NOMO-1 treated with dmso at 0.1 percent for 144 hours (cell line): ENCODE results near the gene ADCY9.
"Not testable (repeated sequence)": the region's sequence is repeated elsewhere in the genome, so short reads cannot be mapped to it uniquely, and the experiment has no call there.

Experiments used
- DNase-seq: peaks from one replicate; lab custom pipeline; 2025; ENCODE audit not compliant: unreplicated experiment; lab: John Stamatoyannopoulos, UW

ADCY9 gene

DNA sequence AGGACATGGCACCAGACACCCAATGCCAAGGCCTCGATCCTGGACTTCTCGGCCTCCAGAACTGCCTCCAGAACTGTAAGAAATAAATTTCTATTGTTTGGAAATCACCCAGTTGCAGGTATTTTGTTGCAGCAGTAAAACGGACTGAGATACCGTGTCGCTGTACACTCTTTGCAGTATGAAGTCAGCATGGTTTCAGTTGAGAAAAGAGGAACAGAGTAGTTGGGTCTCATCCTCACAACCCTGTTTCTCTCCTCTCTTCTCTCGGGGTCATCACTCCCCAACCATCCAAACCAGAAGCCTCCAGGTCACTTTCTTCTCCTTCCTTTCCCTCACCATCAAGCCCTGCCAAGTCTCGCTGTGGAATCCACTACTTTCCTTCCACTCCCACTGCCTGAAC is 77.8 kb downstream of the ADCY9 start:
- no peak for DNase-seq

DNA sequence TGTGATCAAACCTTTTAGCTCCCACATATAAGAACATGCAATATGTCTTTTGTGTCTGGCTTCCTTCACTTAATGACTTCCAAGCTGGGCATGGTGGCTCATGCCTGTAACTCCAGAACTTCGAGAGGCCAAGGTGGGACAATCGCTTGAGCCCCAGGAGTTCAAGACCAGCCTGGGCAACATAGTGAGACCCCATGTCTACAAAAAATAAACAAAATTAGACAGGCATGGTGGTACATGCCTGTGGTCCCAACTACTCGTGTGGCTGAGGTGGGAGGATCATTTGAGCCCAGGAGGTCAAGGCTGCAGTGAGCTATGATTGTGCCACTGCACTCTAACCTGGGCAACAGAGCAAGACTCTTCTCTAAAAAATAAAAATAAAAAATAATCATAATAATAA is 79.3 kb downstream of the ADCY9 start:
- not testable (repeated sequence) for DNase-seq

DNA sequence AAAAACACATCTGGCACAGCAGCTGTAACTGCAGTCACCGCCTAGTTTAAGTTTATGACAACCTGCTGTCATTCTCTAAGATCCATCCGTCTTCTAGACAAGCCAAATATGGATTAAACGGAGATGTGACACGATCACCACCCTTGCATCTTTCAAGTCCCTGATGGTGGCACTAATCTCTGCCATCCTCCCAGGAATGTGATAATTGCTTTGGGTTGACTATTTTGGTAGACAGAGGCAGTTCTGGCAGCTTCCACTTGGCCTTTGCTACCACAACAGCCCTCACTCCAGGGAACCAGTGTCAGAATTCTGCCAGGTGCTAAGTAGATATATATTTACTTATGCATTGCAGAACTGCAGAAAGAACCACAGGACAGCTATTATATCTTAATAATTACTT is 81.3 kb downstream of the ADCY9 start:
- DNase-seq = no peak

DNA sequence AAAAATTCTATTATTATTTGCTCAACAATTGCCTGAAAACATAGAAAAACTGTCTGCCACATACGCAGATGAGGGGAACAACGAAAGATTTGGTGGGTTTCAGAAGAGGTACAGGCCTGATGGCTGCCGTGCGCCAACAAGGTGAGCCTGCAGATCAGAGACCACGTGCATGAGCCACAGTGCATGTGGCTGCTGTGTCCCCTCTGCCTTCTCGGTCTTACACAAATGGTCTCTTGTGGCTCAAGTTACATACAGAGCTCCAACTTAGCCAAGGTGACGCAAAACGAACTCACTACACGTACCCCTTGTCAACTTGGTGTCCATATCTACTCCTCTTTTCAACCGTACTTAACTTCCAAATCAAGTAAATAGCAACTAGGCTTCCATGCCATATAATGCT is 82.3 kb downstream of the ADCY9 start:
- no peak for DNase-seq

DNA sequence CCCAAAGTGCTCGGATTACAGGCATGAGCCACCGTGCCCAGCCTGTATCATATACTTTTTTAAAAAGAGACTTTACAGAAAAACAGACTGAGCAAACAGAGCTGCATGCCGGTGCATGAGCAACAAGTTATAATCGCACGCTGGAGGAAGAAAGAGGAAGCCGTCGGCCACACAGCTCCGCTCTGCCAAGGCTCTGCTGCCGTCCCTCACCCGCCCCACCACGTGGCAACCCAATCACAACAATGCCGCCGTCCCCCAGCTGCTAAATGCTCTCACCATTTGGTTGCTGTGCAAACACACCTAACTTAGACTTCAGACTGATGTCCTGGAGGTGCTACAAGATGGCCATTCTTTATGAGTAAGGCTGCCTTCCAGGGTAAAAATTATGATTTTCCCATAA is 83.5 kb downstream of the ADCY9 start:
- peak; percentile 87 for DNase-seq

DNA sequence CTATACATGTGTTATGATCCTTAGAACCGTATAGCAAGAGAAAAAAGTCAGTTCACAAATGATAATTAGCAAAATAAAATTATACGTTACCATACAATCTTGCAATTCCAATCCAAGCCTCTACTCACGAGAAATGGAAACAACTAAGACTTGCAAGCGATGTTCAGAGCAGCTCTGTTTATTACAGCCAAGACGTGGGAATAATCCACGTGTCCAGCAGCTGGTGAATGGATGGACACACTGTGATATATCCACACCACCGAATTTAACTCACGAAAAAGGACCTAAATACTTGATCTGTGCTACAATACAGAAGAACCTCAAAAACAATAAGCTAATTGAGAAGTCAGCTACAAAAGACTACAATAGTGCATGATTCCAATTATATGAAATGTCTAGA is 88.1 kb downstream of the ADCY9 start:
- DNase-seq = no peak

DNA sequence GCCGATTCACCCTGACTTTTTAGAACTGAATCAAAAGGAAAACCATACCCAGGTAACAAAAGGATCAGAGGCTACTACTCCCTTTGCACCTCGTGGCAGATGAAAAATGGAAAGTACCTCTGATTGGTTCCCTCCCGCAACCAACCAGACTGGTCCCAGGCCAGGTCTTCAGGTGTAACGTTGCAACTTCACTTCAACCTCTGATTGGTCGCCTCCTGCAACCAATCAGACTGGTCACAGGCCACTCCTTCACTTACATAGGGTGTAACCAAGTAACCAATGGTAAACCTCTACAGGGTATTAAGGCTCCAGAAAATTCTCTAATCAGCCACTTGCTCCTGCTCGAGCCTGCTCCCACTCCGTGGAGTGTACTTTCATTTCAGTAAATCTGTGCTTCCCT is 89.4 kb downstream of the ADCY9 start:
- no peak for DNase-seq

DNA sequence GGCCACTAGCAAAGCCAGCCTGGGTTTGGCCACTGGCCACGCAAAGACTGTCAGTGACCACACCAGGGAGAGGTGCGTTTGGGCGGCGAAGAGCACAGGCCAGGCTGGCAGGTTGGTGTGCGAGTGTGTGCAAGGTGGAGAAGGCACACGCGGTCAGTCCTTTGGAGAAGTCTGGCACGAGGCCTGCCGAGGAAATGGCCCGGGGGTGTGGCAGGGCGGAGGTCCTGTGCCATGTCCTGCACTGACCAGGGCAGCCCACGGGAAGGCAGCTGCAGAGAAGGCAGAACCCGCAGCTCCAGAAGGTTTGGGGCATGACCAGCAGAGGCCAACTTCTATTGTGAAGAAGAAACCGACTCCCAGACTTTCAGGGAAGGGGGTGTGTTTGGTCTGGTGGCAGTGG is 90.8 kb downstream of the ADCY9 start:
- no peak for DNase-seq

DNA sequence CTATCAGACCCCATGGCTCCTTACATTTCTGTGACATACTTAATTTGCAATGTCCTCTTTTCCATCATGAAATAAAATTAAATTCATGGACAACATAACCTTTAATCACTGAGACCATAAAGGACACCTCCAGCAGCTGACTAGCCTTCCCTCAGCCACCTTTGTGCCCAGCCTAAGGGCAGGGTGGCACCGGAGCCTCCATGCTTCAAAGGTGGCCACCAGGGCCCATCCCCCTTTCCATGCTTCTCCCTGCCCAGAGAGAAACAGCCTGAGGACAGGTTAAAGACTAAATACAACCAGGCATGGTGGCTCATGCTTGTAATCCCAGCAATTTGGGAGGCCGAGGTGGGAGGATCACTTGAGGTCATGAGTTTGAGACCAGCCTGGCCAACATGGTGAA is 94.3 kb downstream of the ADCY9 start:
- DNase-seq = no peak

DNA sequence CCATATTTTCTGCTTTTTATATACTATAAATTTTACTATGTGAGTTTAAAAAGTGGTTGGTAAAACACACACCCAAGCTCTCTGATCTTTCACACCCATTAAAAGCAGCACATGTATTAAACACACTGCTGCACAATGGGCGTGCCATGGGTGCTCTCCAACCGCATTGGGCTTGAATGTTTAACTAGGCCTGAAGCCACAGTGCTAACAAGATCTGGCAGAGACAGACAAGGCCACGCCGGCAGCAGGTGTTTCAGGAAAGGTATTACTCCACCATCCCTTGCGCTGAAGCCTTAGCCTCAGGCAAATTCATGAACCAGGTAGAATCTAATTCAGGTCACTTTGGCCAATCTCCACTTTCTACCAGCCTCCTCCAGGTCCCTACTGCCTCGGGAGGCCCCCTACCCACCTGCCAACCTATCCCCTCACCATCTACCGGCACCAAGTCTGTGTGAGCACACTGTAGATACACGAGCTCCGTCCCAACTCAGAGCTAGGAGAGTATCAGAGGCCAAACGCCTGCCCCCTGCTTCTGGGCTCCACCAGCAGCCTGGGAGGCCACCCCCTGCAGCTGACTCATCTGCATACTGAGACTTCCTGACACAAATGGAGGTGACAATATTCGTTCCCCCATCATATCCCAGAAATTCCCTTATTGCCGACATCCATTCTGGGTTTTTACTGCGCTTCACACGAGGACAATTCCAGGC is 95.0 kb downstream of the ADCY9 start:
- no peak for DNase-seq

DNA sequence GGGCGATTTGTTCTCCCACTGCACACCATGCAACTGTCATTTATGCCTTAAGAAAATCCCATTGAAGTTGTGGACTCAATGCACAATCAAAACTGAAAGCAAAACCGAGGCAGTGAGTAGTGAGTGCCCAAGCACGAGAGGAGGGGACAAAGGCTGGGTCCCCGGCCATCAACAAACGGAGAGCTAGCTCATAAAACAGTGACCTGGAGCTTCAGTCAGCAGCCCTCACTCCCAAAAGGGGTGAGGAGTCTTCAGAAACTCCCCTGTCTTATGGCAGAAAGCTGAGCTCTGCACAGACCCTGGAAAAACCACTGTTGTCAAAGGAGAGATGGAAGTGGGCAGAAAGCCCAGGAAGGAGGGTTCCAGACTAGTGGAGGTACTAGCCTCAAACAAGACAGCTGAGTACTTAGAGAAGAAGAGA is 96.9 kb downstream of the ADCY9 start:
- DNase-seq = peak; percentile 12

DNA sequence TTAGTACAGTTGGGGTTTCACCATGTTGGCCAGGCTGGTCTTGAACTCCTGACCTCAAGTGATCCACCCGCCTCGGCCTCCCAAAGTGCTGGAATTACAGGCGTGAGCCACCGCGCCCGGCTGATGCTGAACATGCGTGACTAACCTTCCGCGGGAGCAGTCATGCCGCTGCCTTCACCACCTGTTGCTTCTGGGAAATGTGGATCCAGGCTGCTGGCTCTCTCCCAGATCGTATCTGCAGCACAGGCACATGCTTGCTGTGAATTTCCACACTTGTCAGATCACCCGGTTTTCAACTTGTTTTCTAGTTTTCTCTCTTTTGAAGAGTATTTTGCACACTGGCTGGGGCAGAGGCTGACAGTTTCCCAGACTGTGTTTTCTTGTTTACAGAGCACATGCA is 97.9 kb downstream of the ADCY9 start:
- no peak for DNase-seq

DNA sequence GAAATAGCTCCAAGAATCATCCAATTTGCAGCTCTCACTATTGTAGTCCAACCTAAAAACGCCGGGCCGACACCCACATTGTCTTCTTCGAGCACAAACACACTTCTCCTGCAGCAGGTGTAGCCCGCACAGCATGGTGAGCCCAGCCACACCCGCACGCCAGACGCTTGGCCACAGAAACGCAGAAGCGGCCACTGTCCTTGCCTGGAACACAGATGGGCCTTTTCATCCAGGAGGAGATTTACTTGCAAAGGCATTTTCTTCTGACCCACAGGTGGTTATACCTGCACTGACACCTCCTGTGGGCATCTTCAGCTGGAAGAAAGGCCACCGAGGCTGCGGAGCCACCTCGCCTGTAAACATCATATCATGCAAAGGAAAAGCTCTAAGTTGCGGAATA is 98.4 kb downstream of the ADCY9 start:
- DNase-seq = no peak

DNA sequence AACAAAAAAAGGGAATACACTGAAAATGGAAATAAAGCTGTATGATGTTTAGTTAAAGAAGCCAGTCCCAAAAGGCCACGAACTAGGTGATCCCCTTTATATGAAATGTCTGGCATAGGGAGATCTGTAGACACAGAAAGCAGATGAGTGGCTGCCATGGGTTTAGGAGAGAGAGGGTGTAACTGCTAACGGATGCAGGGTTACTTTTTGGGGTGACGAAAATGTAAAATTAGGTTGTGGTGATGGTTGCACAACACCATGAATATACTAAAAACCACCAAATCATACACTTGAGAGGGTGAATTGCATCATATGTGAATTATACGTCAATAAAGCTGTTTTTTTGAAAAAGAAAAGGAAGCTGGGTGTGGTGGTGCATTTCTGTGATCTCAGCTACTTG is 99.6 kb downstream of the ADCY9 start:
- peak; percentile 75 for DNase-seq

DNA sequence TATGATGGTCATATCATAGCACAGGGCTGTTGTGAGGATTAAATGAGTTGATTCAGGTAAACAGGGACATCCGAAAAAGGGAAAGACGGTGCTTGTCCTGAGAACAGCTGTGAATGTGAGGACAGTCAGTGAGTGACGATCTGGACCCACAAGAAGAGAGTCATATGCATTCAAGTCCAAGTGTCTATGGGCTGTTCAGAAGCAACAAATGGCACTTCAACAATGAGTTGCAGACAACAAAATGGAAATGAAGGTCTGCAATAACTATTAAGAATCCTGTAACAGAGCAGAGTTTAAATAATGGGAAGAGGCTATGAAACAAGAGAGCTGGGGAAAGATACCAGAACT is 100.3 kb downstream of the ADCY9 start:
- DNase-seq = no peak

DNA sequence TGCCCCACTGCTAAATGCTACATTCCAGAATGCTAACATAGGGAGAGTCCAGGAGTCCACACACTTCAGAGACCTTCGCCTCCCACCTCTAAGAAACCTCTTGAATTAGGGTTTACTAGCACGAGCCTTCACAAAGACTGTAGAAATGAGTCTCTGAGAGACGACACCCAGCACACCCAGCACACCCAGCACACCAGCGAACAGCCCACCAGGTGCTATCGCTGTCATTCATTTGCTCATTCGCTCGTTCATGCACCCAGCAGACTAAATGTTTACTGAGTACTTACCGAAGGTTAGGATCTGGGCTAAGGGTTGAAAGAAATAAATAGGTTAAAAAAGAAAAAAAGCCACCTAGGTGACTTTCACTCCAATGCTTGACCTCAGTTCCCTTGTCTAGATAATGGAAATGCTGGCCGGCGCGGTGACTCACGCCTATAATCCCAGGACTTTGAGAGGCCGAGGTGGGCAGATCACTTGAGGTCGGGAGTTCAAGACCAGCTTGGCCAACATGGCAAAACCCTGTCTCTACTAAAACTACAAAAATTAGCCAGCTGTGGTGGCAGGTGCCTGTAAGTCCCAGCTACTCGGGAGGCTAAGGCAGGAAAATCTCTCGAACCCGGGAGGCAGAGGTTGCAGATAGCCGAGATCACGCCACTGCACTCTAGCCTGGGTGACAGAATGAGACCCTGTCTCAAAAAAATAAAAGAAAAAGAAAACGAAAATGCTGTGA is 100.8 kb downstream of the ADCY9 start:
- DNase-seq = no peak

DNA sequence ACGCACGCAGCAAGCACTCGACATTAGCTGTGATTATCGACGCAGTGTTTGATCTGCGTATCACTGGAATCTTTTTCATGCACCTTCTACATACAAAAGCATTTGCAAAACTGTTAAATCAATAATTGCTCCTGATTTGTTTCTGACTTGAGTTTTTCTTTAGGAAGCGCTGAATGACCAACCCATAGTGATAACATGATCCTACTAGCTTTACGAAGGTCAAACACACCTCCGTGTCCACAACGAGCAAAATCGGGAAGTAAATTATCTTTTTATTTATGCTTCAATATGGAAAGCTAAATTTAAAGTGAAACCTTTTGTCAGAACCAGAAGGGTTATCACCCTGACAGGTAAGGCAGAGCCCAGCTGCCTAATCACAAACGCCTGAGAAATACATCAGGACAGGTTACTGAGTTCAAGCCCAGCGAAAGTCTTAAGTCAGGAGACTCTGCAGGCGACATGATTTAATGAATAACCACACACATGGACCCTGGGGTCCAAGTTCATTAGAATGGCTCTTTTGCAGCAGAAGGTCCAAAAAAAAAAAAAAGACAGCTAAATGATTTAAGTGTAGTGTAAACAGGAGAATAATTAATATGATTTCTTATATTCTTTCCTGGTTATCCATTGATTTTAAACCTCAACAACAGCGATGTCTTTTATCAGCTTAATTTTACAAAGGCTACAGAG is 104.2 kb downstream of the ADCY9 start:
- DNase-seq = no peak

DNA sequence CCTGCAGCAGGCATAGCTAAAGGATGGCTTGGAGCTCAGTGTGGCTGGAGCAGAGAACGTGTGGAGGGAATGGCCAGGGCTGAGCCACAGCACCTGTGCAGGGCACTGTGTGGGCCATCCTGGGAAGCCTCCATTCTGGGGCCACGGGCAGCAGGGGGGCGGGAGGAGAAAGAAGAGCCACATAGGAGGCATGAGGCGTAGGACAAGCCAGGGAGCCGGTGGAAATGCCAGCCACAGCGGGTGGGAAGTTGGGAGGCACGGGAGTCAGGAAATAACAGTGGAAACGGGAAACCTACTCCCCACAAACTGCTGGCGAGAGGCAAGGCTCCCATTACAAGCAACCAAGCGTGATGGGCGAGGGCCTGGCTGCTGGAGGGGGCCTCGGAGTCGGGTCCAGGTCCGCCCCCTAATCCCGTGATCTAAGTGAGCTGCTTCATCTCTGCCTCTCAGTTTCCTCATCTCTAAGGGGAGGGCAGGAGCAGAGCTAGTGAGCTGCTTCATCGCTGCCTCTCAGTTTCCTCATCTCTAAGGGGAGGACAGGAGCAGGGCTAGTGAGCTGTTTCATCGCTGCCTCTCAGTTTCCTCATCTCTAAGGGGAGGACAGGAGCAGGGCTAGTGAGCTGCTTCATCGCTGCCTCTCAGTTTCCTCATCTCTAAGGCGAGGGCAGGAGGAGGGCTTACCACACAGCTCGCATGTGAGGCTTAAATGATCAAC is 104.9 kb downstream of the ADCY9 start:
- peak; percentile 34 for DNase-seq

DNA sequence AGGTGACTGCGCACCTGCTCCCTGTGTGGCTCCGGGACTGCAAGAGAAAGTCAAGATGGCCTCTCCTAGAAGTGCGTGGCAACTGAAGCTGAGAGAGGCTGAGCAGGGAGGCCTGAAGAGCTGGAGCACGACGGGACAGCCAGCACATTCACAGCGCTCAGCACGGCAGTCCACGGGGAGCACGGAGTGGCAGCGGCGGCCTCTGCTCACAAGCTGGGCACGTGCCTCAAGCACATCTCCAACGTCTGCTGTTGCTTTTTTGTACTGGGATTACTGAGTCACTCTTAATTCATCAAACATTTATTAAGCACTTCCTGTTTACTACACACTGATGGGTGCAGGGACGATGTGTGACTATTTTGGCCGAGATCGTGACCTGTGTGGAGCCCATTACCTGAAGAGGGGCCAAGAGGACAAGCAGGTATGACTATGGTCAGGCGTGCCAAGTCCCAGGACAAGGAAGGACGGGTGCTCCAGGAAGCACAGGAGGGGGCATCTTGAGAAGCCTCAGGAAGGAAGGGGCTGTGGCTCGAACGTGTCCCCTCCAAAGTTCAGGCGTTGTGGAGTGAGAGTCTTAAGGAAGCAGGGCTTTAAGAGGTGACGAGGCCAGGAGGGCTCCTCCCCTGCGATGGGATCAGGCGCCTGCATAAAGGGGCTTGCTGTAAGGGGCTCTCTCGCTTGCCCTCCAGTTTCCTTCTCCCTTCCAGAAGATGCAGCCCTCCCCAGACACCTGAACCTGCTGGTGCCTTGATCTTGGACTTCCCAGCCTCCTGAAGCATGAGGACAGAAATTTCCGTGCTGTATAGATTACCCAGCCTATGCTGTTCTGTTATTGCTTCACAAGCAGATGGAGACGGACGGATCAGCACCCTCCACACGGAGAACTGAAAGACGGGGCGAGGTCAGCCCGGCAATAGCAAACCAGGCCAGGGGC is 105.8 kb downstream of the ADCY9 start:
- no peak for DNase-seq

DNA sequence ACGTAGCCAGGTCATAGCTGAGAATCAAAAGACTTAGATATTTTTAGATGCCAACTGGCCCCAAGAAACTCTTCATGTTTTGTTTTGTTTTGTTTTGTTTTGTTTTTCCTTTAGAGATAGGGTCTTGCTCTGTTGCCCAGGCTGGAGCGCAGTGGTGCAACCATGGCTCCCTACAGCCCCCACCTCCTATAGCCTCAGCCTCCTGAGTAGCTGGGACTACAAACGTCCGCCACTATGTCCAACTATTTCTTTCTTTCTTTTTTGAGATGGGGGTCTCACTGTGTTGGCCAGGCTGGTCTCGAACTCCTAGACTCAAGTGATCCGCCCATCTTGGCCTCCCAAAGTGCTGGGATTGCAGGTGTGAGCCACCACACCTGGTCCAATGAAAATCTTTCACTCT is 107.1 kb downstream of the ADCY9 start:
- no peak for DNase-seq

DNA sequence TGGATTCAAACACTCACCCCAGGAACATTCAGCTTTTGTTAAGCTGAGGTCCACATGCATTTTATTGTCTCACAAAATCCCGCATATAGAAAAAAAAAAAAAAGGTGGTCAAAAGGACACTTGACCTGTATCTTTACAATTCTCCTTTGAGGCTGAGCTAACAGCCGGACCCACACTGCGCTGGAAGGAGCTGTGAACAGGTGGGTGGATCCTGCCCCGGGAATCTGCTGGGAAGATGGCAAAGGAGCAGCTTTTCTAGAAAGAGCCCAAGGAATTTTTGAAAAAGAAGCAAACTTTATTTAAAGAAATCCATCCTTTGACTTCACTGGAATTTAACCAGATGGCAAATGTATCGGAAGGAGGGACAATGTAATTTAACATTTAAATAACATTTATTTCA is 108.1 kb downstream of the ADCY9 start:
- DNase-seq = no peak
